GM12873 (cell line): ENCODE data around the gene STYX.

Experiments
- TF ChIP-seq, protein P1 (sequence below): IDR thresholded peaks from 2 replicates; pipeline ENCODE4 v1.5.1; 2012; ENCODE audit warnings: low read depth, mild to moderate bottlenecking, moderate library complexity, low read length, control low read depth; ENCODE audit not compliant: insufficient read depth; ENCODE audit errors: missing control alignments

The STYX gene

DNA sequence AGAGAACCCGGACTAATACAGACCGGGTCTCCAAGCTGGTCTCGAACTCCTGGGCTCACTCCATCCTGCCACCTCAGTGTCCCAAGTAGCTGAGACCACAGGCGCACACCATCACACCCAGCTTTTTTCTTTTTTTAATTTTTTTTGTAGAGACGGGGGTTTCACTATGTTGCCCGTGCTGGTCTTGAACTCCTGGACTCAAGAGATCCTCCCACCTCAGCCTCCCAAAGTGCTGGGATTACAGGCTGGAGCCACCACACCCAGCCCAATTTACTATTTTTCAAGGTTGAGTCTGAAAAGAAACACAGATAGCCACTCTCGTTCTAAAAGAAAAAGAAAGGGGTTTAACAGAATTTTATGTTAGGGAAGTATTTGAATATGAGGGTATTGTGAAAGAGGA is 36.4 kb upstream of the STYX start:
- TF ChIP-seq, protein P1, sequence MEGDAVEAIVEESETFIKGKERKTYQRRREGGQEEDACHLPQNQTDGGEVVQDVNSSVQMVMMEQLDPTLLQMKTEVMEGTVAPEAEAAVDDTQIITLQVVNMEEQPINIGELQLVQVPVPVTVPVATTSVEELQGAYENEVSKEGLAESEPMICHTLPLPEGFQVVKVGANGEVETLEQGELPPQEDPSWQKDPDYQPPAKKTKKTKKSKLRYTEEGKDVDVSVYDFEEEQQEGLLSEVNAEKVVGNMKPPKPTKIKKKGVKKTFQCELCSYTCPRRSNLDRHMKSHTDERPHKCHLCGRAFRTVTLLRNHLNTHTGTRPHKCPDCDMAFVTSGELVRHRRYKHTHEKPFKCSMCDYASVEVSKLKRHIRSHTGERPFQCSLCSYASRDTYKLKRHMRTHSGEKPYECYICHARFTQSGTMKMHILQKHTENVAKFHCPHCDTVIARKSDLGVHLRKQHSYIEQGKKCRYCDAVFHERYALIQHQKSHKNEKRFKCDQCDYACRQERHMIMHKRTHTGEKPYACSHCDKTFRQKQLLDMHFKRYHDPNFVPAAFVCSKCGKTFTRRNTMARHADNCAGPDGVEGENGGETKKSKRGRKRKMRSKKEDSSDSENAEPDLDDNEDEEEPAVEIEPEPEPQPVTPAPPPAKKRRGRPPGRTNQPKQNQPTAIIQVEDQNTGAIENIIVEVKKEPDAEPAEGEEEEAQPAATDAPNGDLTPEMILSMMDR = no peak

DNA sequence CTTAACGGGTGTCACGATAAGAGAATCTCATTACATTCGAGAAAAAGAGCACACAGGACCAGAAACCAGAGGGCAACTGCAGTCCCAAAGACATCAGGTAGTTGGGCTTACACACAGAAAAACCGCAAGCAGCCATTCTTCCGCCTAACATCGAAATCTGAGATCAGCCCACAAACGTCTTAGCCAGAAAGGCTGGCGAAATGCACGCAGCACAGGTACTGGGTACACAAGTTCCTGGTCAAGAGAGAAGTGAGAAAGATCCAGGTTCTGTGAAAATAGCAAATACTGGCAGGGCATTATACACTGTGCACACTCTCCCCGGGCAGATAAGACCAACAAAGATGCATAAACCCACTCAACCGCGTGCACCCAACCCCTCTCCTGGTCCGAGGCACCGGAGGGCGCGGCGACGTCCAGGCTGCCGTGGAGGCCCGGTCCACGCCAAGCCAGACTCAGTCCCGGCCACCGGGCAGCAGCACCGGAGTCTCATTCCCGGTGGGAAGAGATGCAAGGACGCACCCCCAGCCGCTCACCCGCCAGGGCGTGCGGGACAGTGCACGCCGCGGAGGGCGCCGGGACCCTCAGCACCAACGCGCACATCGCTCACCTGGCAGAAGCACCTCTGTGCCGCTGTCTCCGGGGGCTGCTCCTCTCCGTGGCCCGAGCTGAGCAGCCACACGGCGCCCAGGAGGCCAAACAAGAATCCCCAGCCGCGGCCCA is 35.0 kb upstream of the STYX start:
- TF ChIP-seq, protein P1 = no peak

DNA sequence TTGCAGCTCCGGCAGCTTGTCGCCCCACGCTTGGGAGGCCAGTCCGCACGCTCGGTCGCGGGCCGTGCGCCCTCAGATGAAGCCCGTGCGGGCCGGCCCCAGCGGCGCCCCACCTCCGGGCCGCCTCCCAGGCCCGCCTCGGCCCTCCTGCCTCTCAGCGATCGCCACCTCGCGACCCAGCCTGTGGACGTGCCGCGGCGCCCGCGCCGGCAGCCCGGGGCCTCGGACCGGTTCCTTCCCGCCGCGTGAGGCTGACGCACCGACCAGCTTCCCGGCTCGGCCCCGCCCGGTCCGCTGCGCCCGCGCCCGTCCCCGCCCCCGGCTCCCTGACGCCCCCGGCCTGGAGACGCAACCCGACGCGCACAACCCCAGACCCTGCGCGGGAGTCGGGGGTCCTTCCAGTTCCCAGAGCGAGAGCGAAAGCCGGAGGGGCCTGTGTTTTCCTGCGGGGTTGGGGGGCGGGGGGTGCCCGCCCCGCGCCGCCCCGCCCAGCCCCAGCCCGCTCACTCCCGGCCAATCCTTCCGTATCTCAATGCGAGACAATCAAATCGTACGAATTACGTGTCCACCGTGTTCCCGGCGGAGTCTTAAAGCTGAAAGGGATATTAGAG is 34.4 kb upstream of the STYX start, which contains the start of gene ERO1A:
Gene ERO1A, minus strand, starts transcription at position 78 of the 611 bp plus-strand sequence. Its CDS starts 77 bp downstream, at position 1.
- TF ChIP-seq, protein P1 = no peak

DNA sequence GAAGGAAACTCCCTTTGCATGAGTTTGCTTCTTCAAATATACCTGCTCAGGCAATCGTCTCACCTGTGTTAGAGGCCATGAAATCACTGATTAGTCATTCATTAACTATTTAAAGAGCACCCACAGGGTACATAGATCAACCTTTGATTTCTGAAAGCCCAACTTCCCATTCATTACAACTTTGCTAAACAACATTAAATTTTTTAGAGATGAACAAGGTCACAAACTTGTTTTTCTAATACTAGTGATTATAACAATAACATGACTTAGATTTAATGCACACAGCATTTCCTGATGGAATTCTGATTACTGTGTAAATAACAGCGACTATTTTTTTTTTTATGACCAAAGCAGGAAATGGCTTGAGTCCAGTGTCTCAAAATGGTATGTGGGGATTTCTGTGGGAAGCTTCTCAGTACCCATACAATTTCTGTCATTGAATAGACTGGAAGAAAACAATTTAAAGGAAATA is 29.2 kb upstream of the STYX start:
- TF ChIP-seq, protein P1 = no peak

DNA sequence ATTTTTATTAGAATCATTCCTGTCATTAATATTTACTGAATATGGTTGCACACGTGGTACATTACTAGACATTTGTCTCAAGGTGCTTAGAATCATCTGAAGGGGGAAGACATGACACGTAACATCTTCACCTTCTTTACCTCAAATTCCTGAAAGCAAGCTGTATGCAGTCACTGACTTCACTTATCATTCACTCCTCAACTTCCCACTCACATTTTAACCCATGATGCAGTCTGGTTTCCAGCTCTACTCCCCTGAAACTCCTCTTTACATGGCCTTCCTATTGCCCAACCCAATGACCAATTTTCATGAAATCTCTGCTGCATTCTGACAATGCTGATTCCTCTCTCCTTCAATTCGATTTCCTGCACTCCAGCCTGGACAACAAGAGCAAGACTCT is 28.7 kb upstream of the STYX start:
- TF ChIP-seq, protein P1 = no peak

DNA sequence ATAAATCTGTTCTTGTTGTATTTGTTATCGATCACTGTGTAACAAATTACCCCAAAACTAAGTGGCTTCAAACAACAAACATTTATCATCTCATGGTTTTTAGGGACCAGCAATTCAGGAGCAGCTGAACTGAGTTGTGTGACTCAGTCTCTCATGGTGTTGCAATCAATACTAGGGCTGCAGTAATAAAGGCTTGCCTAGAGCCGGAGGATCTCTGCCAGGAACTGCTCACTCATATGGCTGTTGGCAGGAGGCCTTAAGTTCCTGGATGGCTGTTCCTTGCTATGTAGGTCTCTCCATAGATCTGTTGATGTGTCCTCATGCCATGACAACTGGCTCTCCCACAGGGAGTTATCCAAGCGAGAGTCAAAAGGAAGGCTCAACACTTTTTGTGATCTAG is 26.7 kb upstream of the STYX start:
- TF ChIP-seq, protein P1 = no peak

DNA sequence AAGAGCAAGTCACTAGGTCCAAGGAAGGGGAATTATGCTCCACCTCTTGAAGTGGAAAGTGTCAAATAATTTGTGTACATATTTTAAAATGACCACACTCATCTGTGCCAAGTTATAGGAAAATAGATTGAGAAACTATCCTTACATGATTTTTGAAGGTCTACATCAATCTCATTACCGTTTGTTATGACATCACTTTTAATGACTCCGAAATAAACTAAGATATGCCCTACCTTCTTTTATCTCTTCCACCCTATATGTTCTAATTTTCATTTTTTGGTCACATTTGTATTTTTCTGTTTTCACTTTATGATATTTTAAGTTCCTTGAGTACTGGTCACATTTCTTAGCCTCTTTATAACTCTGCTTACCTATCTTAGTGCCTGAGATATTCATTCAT is 26.3 kb upstream of the STYX start:
- TF ChIP-seq, protein P1 = no peak
